ENCODE results near the gene C1orf116.

C1orf116 gene

DNA sequence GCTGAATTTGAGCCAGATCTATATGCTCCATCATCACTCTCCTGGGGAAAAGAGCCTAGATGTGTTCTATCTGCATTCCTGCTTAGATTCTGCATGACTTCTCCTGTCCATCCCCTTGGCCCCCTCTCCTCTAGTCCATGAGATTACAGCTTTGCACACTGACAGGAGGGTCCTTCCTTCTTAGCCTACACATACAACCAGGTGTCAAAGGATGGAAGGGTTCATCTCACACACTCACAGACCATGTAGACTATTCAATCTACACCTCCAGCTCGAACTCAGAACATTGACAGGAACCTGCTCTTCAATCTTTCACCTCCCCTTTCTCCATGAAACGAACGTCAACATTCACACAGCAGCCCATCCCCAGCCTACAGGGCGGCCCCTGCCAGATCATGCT lies 13.8 kb downstream of the C1orf116 start:
- DNase-seq: no peak

DNA sequence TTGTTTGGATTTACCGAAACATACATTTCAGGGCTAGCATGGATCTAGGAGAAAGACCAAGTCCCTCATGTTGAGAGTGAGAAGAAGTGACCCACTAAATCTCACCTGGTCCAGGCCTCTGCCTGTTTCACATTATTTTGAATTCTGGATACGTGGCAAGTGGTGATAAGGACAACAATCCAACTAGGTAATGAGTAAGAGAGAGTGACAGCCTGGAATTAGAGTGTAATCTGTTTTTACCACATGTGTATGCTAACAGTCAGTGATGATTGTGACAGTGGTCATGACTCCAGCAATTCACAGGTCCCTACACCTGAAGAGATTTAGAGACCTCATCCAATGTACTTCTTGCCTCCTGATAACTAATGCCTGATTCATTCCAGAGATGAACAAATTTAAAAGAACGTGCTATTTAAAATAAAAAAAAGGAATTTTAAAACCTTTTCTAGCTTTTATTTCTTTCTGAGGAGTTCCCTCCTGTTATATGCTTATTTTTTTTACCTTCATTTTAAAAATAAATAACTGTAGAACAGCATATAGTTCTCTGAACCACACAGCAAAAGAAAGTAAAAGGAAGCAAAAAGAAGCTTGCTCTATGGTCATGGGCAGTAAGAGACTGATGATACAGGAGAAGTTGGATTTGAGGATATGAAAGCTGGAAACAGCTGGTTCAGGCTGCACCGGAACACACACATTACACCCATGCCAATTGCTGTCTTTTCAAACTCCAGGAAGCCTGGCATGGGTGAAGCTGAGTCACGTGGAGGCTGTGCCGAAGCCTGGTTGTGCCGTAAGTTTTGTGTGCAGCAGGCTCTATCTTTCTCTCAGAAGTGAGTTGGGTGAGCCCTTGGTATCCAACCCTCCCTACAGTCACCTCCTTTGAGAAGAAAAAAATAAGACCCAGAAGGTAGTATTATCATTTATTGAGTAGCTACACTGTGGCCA lies 14.7 kb downstream of the C1orf116 start:
- no peak for DNase-seq

DNA sequence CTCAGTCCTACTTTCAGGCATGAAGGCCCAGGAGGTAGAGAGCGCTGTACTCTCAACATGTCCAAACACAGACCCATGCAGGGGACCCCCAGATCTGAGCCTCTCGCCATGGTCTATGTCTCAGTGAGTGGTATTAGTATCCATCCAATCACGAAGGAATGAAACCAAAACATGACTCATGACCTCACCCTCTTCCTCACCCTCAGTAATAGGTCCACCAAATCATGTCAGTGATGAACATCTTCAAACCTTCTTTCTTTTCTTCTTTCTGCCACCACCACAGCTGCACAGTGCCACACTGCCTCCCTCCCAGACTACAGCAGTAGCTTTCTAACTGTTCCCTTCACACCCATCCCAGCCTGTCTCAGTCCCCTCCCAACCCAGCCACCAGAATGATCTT lies 16.8 kb downstream of the C1orf116 start:
- DNase-seq: no peak

DNA sequence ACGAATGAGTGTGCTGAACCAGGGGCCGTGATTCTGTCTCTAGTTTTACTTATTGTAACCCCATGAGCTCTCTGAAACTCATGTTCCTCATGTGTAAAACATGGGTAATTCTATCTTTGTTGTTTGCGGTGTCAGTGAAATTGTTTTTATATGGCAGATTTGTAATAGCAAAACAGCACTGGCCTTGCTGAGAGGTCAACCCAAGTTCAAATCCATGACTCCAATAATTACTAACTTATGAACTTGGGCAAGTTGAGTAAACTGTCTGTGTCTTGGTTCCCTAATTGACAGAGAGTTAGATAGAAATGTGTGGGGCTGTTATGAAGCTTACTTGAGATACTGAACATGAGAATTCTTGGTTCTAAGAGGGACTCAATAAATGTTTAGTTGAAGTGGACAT lies 17.8 kb downstream of the C1orf116 start:
- DNase-seq: no peak

DNA sequence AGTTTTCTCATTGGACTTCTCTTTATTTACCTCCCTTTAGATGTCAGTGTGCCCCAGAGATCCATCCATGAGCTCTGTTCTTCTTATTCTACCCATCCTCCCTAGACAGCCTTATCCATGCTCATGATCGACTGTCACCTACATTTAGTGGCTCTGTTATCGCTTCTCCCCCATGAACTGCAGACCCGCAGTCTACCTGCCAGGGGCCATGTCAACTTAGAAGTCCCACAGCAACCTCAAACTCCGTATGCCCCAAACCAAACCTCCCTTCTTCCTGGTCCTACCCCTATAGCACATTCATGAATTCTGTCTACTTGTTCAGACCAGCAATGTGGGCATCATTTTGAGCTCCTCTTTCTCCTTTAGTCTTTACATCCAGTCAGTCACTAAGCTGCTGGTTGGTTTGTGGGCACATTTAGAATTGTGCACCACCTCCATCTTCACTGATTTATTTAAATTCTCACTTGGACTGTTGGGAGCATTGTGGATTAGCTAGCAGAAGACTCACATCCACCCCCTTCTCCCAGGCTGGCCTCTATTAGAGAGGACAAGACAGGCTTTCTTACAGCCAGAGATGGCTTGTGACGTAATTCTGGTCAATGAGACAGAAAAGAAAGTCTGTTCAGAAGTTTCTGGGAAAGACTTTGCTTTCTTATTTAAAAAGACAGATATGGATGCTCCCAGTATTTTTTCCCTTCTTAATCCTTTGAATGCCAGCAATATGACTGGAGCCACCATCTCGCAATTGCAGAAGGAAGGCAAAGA lies 19.1 kb downstream of the C1orf116 start:
- DNase-seq: no peak

DNA sequence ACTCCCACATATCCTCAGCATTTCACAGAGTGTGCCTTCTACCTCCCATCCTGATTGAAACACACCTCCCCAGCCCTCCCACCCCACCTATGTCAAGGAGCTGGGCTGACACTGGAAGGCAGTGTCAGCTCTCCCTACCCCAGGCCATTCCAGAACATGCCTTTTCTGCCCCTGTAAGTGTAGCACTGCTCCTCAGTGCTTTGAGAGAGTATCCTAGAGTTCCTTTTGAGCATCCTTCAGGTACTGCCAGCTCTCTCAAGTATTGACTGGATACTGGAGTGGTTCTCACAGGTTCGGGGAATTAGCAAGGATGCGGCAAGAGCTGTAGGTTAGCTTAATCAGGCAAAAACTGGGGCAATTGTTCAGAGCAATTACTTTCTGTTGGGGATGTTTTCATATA lies 21.8 kb downstream of the C1orf116 start:
- no peak for DNase-seq

DNA sequence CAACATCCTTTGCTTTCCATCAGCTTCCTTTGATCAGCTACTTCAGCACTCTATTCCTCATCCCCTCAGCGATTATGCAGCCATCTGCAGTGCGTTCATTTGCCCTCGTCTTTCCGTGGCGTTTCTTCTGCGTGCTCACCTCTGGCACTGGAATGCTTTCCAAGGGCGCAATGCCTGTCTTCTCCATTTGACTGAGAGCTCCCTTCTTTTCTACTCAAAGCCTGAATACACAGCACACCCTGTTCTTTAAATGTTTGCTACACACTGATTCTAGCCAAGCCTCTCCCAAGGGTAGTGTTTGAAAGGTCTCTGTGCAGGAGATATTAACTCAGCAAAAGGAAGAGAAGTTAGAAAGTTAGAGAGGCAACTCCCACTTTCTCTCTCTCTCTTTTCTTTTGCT lies 22.6 kb downstream of the C1orf116 start:
- DNase-seq: no peak

DNA sequence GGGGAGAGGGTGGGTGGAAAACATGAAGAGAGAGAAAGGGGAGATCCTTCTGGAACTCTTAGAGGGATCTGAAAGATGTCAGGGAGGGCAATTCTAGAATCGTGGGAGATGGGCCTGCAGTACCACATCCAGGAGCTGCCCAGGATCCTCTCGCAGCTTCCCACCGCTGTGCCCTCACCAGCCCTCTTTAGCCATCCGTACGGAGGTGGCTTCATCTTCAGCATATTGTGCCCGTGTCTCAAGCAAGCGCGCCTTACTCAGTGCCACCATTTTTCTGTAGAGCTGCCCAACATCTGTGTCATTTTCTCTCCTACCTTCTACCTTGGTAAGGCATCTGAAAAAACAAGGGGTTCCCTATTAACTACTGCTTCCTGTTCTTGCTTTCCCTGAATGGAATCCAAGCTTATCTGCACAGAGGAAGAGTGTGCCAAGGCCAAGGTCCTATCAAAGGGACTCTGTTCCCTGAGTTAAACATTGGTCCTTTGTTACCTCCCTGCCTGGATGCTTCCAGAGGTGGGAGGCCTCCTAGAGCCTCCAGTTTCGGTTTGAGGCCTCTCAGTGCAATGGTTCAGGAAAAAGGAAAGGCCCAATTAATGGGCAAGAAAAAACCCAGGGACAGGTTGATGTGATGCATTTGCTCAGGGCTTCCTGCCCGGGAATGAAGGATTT lies 23.2 kb downstream of the C1orf116 start:
- no peak for DNase-seq

DNA sequence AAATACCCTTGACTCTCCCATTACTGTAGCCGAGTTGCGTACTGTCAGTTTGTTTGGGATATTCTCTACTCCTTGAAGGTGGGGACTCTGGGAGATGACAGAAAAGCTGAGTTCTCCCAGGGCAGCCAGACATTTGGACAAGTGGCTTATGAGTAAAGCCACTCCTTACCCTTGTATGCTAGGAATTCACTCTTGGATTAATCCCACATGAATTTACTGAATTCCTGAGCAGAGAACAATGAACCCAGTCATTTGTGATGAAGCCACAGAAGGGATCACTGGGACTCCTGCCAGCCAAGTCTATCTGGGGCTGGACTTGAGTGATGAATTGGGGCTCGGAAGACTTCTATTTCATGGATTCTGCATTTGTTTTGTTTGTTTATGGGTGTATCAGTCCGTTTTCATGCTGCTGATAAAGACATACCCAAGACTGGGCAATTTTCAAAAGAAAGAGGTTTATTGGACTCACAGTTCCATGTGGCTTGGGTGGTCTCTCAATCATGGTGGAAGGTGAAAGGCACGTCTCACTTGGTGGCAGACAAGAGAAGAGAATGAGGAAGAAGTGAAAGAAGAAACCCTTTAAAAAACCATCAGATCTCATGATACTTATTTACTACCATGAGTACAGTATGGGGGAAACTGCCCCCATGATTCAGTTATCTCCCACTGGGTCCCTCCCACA lies 25.1 kb downstream of the C1orf116 start:
- no peak for DNase-seq

DNA sequence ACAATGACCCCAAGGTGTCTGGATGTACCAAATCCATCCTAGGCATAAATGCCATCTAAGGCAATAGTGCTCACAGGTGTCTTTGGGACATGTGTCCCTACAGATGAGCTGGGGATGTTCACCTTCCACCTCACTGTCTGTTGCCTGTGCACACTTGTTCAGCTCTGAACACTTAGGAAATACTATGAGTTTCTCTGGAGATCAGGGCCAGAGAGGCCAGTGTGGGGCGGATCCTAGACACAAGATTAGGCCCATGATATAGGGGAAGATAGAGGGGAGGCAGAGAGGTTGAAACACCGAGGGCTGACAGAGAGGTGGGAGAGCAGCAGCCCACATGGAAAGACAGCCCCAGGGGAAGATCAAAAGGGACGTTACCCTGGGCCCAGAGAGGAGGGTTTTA lies 25.6 kb downstream of the C1orf116 start:
- no peak for DNase-seq

DNA sequence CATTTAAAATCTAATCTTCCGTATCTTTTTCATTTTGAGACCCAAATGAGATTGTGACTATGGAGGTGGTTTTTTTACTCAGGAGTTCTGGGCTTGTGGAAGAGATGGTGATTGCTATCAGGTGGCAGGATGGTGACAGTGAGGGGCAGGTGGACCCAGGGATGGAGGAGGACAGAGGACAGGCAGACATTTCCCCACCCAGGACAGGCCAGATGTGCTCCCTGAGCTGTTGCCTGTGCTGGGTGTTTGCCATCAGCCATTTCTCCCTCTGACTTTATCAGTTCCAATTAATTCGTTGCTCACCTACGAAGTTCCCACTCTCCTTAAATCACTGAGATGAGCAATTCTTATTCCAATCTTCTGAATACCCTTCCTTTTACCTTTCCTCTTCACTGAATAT lies 26.5 kb downstream of the C1orf116 start:
- no peak for DNase-seq

DNA sequence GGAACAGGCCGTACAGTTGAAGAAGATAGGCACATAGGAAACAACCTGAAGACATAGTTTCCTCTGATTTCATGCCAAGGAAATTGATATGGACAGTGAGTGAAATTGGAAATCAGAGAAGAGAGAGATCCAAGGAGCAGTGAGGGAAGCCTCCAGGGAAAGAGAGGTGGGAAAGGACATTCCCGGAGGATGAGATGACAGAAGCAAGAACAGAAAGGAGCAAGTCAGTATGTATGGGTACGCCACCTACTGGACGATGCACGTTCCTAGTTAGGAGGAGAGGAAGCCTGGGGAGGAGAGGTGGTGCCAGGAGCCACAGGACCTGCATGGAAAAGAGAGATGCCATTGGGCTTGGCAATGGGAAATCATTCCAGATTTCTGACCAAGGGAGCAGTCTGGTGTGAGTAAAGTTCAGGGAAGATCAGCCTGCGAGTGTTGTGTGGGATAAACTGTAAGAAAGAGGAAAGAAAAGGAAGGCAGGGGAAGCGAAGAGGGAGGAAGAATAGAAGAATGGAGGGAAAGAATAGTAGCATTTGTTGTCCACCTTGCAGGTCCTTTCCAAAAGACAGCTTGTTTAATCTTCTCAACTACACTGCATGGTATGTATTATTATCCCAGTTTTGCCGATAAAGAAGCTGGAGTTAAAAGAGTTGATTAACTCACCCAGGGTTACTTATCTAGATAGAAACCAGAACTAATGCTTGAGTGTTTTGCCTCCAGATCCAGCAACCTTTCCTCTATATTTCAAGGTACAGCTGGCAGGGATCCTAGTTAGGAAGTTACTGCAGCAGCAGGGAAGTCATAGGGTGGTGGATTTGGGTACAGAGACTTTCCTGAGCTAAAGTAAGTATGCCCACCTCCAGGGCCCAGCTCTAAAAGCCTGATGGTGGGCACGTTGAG lies 27.4 kb downstream of the C1orf116 start:
- DNase-seq: peak; percentile 47

DNA sequence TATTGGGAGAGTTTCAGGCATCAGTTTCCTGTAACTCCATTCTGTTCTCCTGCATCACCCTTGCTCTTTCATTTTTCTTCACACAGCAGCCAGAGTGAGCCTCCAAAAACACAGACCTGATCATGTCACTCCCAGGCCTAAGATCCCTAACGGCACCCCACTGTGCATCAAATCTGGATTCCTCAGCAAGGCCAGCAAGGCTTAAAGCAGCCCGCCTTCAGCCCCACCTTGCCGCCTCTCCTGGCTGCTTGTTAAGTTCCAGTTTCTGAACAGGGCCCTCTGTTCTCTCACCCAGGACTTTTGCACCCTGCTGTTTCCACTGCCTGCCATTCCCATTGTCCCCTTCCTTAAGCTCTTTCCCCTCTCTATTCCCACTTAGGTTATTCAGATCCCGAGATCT lies 29.3 kb downstream of the C1orf116 start:
- DNase-seq: no peak

DNA sequence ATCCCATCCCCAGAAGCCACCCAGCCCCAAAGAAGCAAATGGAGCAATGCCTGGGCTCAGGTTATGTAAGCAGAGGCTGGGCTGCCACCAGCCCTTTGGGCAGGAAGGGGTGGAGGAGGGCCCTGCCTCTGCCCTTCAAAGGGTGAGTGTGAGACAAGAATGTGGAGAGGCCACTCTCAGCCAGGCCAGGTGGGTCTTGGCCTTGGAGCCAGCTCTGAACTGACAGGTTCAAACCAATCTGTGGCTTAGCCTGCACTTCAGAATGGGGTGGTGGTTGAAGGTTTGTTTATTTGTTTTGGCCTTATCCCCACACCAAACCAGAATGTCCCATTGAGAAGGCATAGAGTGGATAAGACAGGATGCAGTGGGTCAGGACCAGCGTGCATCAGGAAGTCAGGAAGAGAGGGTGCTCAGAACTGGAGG lies 29.8 kb downstream of the C1orf116 start:
- DNase-seq: no peak

DNA sequence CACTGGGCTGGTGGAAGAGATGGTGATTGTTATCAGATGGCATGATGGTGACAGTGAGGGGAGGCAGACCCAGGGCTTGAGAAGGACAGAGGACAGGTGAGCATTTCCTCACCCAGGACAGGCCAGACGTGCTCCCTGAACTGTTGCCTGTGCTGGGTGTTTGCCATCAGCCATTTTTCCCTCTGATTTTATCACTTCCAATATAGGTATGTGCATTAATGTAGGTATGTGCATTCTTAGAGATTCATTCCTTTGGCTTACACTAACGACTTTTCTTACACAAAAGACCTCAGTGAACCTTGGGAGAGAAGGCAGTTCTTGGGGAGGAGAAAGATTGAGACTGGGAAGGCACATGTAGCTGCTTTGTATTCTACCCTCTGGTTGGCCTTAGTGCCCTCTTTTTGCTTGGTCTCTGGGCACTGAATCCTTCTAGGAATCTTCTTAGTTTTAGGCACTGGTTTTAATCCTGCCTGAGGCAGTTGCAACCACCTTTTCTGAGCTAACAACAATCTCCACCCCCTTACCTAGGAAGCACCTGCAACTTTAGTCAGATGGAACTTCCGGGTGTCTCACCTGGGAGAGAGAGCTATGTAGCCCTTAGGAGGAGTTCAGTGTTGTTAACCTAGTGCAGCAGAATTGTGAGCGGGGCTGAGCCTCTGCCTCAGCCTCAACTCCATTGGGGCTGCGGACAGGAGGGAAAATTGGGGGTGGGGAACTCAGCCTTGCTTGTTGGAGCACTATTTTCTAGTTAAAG lies 30.9 kb downstream of the C1orf116 start:
- no peak for DNase-seq

DNA sequence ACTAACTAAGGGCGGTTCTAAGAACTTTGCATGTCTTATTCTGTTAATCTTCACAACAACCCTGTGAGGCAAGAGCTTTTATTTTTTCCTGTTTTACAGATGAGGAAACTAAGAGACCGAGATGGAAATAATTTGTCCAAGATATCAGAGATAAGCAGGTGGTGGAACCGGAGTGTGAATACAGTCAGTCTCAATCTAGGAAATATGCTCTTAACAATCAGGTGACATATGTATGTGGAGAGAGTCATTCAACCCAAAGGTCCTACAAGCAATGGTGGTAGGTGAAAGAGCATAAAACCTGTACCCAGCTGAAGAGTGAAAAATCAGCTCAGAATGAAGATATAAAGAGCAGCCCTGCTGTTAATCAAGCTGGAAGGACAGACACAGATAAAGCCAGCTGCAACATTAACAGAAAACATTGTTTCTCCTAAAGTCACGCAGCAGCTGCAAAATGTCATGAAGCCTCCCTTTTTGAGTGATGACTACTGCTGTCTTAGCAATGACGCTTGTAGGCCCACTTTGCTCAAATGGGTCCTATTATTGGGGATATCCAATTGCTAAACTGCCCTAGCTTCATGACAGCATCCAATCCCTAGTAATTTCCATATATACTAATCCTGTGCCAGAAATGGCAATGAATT lies 31.8 kb downstream of the C1orf116 start:
- DNase-seq: no peak

DNA sequence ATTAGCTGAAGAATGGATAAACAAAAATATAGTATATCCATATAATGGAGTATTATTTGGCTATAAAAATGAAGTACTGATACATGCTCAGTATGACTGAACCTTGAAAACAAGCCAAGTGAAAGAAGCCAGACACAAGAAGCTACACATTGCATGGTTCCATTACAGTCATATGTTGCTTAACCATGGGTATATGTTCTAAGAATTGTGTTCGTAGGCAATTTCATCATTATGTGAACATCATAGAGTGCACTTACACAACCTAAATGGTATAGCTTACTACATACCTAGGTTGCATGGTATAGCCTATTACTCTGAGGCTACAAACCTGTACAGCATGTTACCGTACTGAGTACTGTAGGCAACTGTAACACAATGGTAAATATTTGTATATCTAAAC lies 33.7 kb downstream of the C1orf116 start:
- DNase-seq: no peak

DNA sequence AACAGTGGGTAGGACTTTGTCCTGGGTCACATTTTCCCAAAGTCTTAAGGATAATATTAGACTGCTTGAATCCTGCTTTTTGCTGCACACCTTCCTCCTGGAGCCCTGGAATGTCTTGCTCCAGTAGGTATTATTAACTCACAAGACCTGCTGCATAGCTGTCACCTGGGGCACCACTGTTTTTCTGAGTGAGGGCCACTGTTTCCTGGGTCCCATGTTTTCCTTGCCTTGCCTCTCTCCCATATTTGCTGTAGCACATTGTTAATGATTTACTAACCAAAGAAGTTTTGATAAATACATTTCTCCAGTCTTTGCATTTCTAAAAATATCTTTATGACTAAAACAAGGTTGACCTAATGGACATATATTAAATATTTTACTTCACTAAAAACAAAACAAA lies 39.8 kb downstream of the C1orf116 start:
- no peak for DNase-seq

DNA sequence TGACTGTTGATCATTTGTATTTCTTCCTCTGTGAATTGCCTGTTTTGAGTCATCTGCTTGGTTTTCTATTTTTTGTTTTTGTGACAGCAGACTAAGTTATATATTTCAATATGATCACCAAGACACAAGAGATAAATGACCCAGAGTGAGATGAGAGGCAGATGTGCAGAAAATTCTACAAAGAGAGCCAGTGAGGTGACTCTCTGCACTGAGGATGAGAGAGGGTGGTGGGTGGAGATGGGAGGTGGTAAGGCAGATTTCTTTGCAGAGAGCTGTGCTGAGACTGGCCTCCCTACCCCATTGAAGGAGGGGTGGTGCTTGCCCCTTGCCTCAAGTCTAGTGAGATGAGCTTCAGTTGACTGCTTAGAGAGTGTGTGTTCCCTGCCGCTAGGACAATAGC lies 44.7 kb downstream of the C1orf116 start:
- no peak for DNase-seq

DNA sequence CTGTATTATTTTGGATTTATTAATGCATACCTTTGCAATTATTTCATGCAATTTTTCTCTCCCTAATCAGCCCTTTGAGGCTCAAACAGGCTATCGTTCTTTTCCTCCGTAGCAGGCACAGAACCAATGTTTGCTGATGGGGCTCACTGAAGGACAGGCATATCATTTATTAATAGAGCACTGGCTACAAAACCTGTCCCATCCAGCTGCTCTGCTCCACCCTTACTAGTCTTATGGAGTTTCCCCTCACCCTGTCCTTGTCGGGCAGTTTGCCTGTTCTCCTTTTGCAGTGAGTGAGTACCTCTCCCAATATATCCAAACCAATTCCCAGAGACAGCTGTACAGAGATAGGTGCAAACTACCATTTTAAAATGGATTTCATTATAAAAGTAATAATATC lies 45.7 kb downstream of the C1orf116 start:
- DNase-seq: no peak

DNA sequence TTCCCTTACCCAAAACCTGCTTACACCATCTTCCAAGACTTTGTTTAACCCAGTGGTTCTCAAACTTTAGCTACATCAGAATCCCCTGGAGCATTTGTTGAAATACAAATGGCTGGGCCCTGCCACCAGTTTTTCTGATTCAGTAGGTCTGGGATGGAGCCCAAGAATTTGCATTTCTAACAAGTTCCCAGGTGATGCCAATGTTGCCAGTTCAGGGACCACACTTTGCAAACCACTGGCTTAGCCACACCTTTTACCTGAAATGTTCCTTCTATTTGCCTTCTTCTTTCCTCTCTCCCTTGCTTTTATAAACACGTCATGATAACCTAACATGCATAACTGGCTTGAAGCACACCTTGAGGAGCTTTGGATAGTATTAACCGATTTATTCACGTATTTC lies 46.2 kb downstream of the C1orf116 start:
- no peak for DNase-seq
